Heart left ventricle (tissue), 16 donors: ENCODE results near the gene MRPS7. TPM values are rescaled to one million over a fixed set of nuclear protein-coding genes. Genes with fewer than 3 reads are reported as not detected.

ENCODE experiments used
- ATAC-seq, 4 donors: fragments of 200-7000 bp; cut with Tn5 transposase; one replicate each; pipeline ENCODE4 v1.9.1; 2020 to 2022; ENCODE audit warnings: moderate library complexity in 4 of 4, mild to moderate bottlenecking in 3 of 4, moderate number of reproducible peaks in 1 of 4
- DNase-seq, 5 donors: peaks; one replicate each; pipeline ENCODE4 v3.0.0-alpha.2; 2020
- H3K27ac ChIP-seq, 12 donors: fragments of 200-600 bp; sonication (generic) in 4 of 12; one replicate each; pipeline versions ENCODE4 v1.5.0 to v1.8.0; 2016 to 2022; ENCODE audit warnings: mild to moderate bottlenecking in 2 of 12
- H3K27me3 ChIP-seq, 9 donors: fragments of 200-600 bp; sonication (generic) in 2 of 9; one replicate each; pipeline versions ENCODE4 v1.5.1 to v1.8.0; 2016 to 2022; ENCODE audit warnings: mild to moderate bottlenecking in 3 of 9
- H3K36me3 ChIP-seq, 9 donors: fragments of 200-600 bp; sonication (generic) in 2 of 9; one replicate each; pipeline versions ENCODE4 v1.5.0 to v1.8.0; 2018 to 2022; ENCODE audit warnings: mild to moderate bottlenecking in 2 of 9
- H3K4me1 ChIP-seq, 12 donors: fragments of 200-600 bp; sonication (generic) in 4 of 12; one replicate each; pipeline versions ENCODE4 v1.5.0 to v1.8.0; 2016 to 2022; ENCODE audit warnings: mild to moderate bottlenecking in 3 of 12
- H3K4me3 ChIP-seq, 12 donors: fragments of 200-600 bp; sonication (generic) in 4 of 12; one replicate each; pipeline versions ENCODE4 v1.5.0 to v1.8.0; 2017 to 2022; ENCODE audit warnings: mild to moderate bottlenecking in 9 of 12, moderate library complexity in 4 of 12
- H3K9me3 ChIP-seq, 12 donors: fragments of 200-600 bp; sonication (generic) in 4 of 12; one replicate each; pipeline versions ENCODE4 v1.5.0 to v1.8.0; 2016 to 2022; ENCODE audit warnings: mild to moderate bottlenecking in 1 of 12
- CTCF ChIP-seq, 12 donors: fragments of 200-600 bp; sonication (generic) in 4 of 12; IDR thresholded peaks; one replicate each; pipeline versions ENCODE4 v1.5.0 to v1.8.0; 2018 to 2022; ENCODE audit warnings: antibody characterized with exemption in 12 of 12, mild to moderate bottlenecking in 5 of 12
- POLR2A ChIP-seq, 2 donors: fragments of 450-650 bp; IDR thresholded peaks; one replicate each; pipeline ENCODE4 v1.6.1; 2017; ENCODE audit warnings: antibody characterized with exemption in 2 of 2, mild to moderate bottlenecking in 2 of 2, moderate library complexity in 2 of 2
- WGBS, 4 donors: extraction: QIAGEN DNeasy Blood & Tissue Kit in 2 of 4; methylation state at CpG; one replicate each; pipeline versions ENCODE4 v1.1.5 to v1.1.7; 2013 to 2018; 5-methylcytosine and 5-hydroxymethylcytosine counted together
- intact Hi-C, 10 donors: fragments of 100-400 bp; cut with DNase I; formaldehyde crosslinking; loops; one replicate each; pipeline versions ENCODE4 v1.11.1 to v1.14.2; 2022
- polyA plus RNA-seq, 2 donors: library from polyadenylated mRNA; stranded (reverse); fragments of 200-250 nt; gene quantifications; one replicate each; pipeline ENCODE4 v1.2.3, GENCODE V29; 2013
- total RNA-seq, 9 donors: library from RNA; depleted of rRNA in 2 of 9; stranded (reverse); fragments of >200 nt in 2 of 9; fragmentation: NEBNext Ultra II Directional in 3 of 9; extraction: Animal tissue kit (Norgen Biotek cat#: 25700) in 3 of 9; gene quantifications; one replicate each; pipeline versions ENCODE4 v1.1.0 to v1.2.4, GENCODE V29; 2016 to 2023
- donor health status: ischemic (EF 13 %, LVEDD 7.1; RV severe dilation, severe dysfunction).
- donor health status: healthy with polysubstance abuse.
- donor health status: DM: no; HTN: yes; CAD: no.
- donor health status: DM: no; HTN: no; CAD: no.
- donor health status: ischemic (EF 25% LVEDD 6.9; RV normal size, moderate dysfunction).
- donor health status: ischemic (EF 25% LVEDD 5.7; RV mildly dilated, moderate dysfunction).
- donor health status: healthy.
- donor health status: DM: yes; HTN: yes; CAD: no.
- donor health status: ischemic (EF 35%, LVEDD 5.7; RV mildly dilated, moderate dysfunction).
- donor health status: nonischemic (EF 11% LVEDD 7.7; RV severe dilation, severe dysfunction).
- donor health status: DM: yes; HTN: yes; CAD: no.
- donor health status: PGD.
- donor health status: ischemic (EF 29% LVEDD 5.4; RV normal size, mild dysfunction).
- donor health status: nonischemic (EF 23%, LVEDD 6.1; RV moderate dilation, normal function).

The MRPS7 gene
- total and polyA plus RNA-seq, 11 donors = 76.7 to 143 (median 113) TPM

GRCh38 chr17:75238020-75238580, 23.6 kb upstream of the MRPS7 start:
- intact Hi-C loops = no loop called here
- peak overlapping the region in 3 of 12 donors; percentile 11 to 56 (median 14) for H3K27ac ChIP-seq
- ATAC-seq = peak in 1 of 4 donors; percentile 3

GRCh38 chr17:75238684-75239191, 22.9 kb upstream of the MRPS7 start:
- intact Hi-C loops = no loop called here

More at GRCh38 chr17:75238020-75238580, 23.6 kb upstream of the MRPS7 start:
- no peaks in the 10 kb centered on the region for H3K27me3 ChIP-seq
- no peak for TF ChIP-seq CTCF (IDR thresholded peaks at IDR 0.05)
- no peak for TF ChIP-seq POLR2A (IDR thresholded peaks at IDR 0.05)
- H3K4me3 ChIP-seq = no peak overlapping the region
- peaks cover 0 to 38% (median 9%) of the 10 kb centered on the region in 12 donors for H3K4me1 ChIP-seq
- peaks cover 0 to 100% (median 97%) of the 10 kb centered on the region in 9 donors for H3K36me3 ChIP-seq
- DNase-seq = no peak
- no peaks in the 10 kb centered on the region for H3K9me3 ChIP-seq
- 77 to 91% (median 80%) methylated on average over 7 to 11 of the region's 11 CpGs for WGBS, 4 donors

GRCh38 chr17:75239214-75239613, 22.5 kb upstream of the MRPS7 start:
- Histone ChIP-seq H3K4me3 (no peak overlapping the region), H3K27me3 (no peaks in the 10 kb centered on the region), H3K9me3 (no peaks in the 10 kb centered on the region), H3K4me1 (peaks cover 0 to 43% (median 9%) of the 10 kb centered on the region in 12 donors), H3K36me3 (peaks cover 0 to 100% (median 98%) of the 10 kb centered on the region in 9 donors), H3K27ac (peak overlapping the region in 2 of 12 donors; percentile 11 to 18)
- intact Hi-C loops = no loop called here
- TF ChIP-seq POLR2A (IDR thresholded peaks at IDR 0.05) (no peak), CTCF (IDR thresholded peaks at IDR 0.05) (no peak)
- DNase-seq = no peak
- 75 to 95% (median 83%) methylated on average over 7 to 12 of the region's 12 CpGs for WGBS, 4 donors
- peak in 1 of 4 donors; percentile 1 for ATAC-seq

More at GRCh38 chr17:75238684-75239191, 22.9 kb upstream of the MRPS7 start:
- H3K36me3 ChIP-seq = peaks cover 0 to 100% (median 97%) of the 10 kb centered on the region in 9 donors
- 39 to 45% (median 41%) methylated on average over 12 to 13 of the region's 13 CpGs for WGBS, 4 donors
- peak; percentile 48 to 79 (median 49) for DNase-seq
- no peaks in the 10 kb centered on the region for H3K9me3 ChIP-seq
- TF ChIP-seq CTCF (IDR thresholded peaks at IDR 0.05) = peak; percentile 64 to 84 (median 78)
- no peak for TF ChIP-seq POLR2A (IDR thresholded peaks at IDR 0.05)
- peak overlapping the region in 3 of 12 donors; percentile 11 to 56 (median 14) for H3K27ac ChIP-seq
- no peaks in the 10 kb centered on the region for H3K27me3 ChIP-seq
- peak; percentile 45 to 66 (median 56) for ATAC-seq
- H3K4me3 ChIP-seq = no peak overlapping the region
- H3K4me1 ChIP-seq = peaks cover 0 to 41% (median 9%) of the 10 kb centered on the region in 12 donors

- no peak for ATAC-seq
- TF ChIP-seq CTCF (IDR thresholded peaks at IDR 0.05) = no peak
- TF ChIP-seq POLR2A (IDR thresholded peaks at IDR 0.05) = no peak
- H3K27ac ChIP-seq = no peak overlapping the region
- intact Hi-C loops = no loop called here
- no peaks in the 10 kb centered on the region for H3K27me3 ChIP-seq
- no peak overlapping the region for H3K4me3 ChIP-seq
- H3K4me1 ChIP-seq = peaks cover 0 to 48% (median 9%) of the 10 kb centered on the region in 12 donors
- peaks cover 0 to 100% (median 98%) of the 10 kb centered on the region in 9 donors for H3K36me3 ChIP-seq
- DNase-seq = no peak
- no peaks in the 10 kb centered on the region for H3K9me3 ChIP-seq
- WGBS, 4 donors = 89 to 94% (median 91%) methylated on average over 15 to 23 of the region's 23 CpGs
These were observed 21.8 kb upstream of the MRPS7 start for GRCh38 chr17:75239778-75240393.
